ENCODE measurements around the gene PXMP4. TPM values are rescaled to one million over a fixed set of nuclear protein-coding genes. Genes with fewer than 3 reads are reported as not detected.
A peak's percentile ranks its signal among the peaks of the same experiment; 100 is the strongest.

Gene PXMP4
- polyA plus RNA-seq, 1 donor (not counting 4 experiments of a cell fraction or from before 2014, with no cell fraction given), result 3.2 TPM

DNA sequence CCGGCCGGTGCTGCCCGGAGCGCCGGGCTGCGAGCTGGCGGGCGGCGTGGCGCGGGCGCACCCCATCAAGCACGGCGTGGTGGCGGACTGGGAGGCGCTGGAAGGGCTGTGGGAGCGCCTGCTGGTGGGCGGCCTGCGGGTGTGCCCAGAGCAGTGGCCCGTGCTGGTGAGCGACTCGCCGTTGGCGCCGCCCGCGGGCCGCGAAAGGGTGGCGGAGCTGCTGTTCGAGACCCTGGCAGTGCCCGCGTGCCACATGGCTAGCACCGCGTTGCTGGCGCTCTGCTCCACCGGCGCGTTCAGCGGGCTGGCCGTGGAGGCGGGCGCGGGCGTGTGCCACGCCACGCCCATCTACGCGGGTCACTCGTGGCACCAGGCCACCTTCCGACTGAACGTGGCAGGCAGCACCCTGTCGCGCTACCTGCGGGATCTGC is 52.9 kb downstream of the PXMP4 start:
- DNase-seq (ENCODE audit: low read depth, low spot score), result no peak
- peak overlapping the region; percentile 11 for H3K27ac ChIP-seq (ENCODE audit: control insufficient read depth, insufficient read depth, low read length)
- FAIRE-seq, result no peak

DNA sequence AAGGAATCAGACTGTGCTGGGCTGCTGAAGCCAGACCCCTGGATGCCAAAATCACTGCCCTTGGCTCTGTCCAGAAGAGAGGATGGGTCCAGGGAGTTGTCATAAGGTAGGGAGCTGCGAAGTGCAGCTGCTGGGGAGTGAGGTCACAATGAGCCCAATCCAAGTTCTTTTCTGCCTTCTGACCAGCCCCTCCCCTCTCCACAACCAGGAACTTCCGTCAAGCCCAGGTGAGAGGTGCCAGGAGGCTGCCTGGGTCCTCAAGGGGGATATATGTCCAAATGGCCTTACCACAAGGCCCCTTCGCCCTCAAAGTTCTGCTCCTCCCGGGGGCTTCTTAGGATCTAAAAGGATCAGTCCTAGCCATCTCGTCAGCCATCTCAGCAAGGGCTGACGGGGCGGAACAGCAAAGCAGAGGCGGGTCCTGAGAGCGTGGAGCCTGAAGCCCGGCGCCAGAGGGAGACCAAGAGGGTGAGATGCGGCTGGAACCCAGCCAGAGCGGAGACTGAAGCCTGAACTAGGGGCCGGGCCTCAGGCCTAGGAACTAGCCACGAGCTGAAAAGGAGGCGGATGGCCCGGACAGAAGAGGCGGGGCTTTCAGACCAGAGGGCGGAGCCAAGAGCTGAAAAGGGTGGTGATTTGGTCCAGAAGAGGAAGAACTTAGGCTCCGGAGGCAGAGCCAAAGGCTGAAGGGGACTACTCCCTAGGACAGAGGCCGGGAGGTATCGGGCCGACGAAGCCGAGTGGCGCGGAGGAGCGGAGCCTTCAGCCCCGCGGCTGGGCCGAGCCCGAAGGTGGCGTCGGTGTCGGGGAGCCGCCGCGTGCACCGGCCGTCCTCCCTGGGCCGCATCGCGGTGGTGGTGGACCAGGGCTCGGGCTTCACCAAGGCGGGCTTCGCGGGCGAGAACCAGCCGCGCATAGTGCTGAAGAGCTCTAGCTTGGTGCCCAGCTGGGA is 53.5 kb downstream of the PXMP4 start, which contains the start of gene ACTL10:
ACTL10 (plus strand) TSS at position 651 of the 952 bp plus-strand sequence. CDS start 555 bp downstream, outside the sequence.
- Histone ChIP-seq H3K79me2 (ENCODE audit: control insufficient read depth, insufficient read depth, low read length) (no peaks in the 10 kb centered on the region), H3K9me1 (ENCODE audit: control insufficient read depth, extremely low read depth, insufficient read depth, low read length) (no peaks in the 10 kb centered on the region), H3K36me3 (ENCODE audit: control insufficient read depth in 2 of 2, extremely low read depth in 1 of 2, insufficient read depth in 2 of 2, low read length in 2 of 2) (no peaks in the 10 kb centered on the region), H3K27ac (ENCODE audit: control insufficient read depth, insufficient read depth, low read length) (peak within 1 kb of the TSS; percentile 34), H2AFZ (ENCODE audit: control insufficient read depth, low read length) (peak within 1 kb of the TSS; percentile 82), H3K9me3 (ENCODE audit: control insufficient read depth, low read depth, low read length) (no peaks in the 10 kb centered on the region), H3K4me2 (ENCODE audit: control insufficient read depth, extremely low read depth, insufficient read depth, low read depth, low read length) (peak within 1 kb of the TSS; percentile 81), H3K9ac (ENCODE audit: control insufficient read depth, extremely low read depth, insufficient read depth, low read length) (peak within 1 kb of the TSS; percentile 69), H3K27me3 (ENCODE audit: control insufficient read depth, extremely low read depth, insufficient read depth, low read length) (no peaks in the 10 kb centered on the region), H3K4me1 (ENCODE audit: control insufficient read depth, extremely low read depth, insufficient read depth, low read length) (peaks cover 27% of the 10 kb centered on the region), H4K20me1 (ENCODE audit: control insufficient read depth, extremely low read depth, insufficient read depth, low read length) (no peaks in the 10 kb centered on the region), H3K4me3 (ENCODE audit: control insufficient read depth in 2 of 3, extremely low read depth in 1 of 3, insufficient read depth in 2 of 3, low read depth in 1 of 3, low read length in 3 of 3) (peak within 1 kb of the TSS; percentile 47 to 78 (median 68))
- dilution Hi-C loops (cut with MboI; ENCODE audit: extremely low pct_ligation_motif_present, low sequenced_read_pairs), result no loop called here
- FAIRE-seq (peak; percentile 17), DNase-seq (ENCODE audit: low read depth, low spot score) (peak; percentile 84)
- TF ChIP-seq, protein P1, sequence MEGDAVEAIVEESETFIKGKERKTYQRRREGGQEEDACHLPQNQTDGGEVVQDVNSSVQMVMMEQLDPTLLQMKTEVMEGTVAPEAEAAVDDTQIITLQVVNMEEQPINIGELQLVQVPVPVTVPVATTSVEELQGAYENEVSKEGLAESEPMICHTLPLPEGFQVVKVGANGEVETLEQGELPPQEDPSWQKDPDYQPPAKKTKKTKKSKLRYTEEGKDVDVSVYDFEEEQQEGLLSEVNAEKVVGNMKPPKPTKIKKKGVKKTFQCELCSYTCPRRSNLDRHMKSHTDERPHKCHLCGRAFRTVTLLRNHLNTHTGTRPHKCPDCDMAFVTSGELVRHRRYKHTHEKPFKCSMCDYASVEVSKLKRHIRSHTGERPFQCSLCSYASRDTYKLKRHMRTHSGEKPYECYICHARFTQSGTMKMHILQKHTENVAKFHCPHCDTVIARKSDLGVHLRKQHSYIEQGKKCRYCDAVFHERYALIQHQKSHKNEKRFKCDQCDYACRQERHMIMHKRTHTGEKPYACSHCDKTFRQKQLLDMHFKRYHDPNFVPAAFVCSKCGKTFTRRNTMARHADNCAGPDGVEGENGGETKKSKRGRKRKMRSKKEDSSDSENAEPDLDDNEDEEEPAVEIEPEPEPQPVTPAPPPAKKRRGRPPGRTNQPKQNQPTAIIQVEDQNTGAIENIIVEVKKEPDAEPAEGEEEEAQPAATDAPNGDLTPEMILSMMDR (optimal IDR thresholded peaks at IDR 0.05 in 1 of 3, IDR thresholded peaks at IDR 0.05 in 1 of 3, conservative IDR thresholded peaks at IDR 0.05 in 1 of 3; ENCODE audit: extremely low read depth in 1 of 3, insufficient read depth in 2 of 3, low read length in 3 of 3), result peak in 1 of 3 experiments; percentile 34
- TF ChIP-seq EZH2 (IDR thresholded peaks at IDR 0.05; ENCODE audit: low read length), result no peak

More for the DNA sequence above, 52.9 kb downstream of the PXMP4 start:
- H3K4me1 ChIP-seq (ENCODE audit: control insufficient read depth, extremely low read depth, insufficient read depth, low read length), result peaks cover 27% of the 10 kb centered on the region
- no peaks in the 10 kb centered on the region for H3K9me3 ChIP-seq (ENCODE audit: control insufficient read depth, low read depth, low read length)
- H3K4me3 ChIP-seq (ENCODE audit: control insufficient read depth in 2 of 3, extremely low read depth in 1 of 3, insufficient read depth in 2 of 3, low read depth in 1 of 3, low read length in 3 of 3), result peak overlapping the region; percentile 47 to 78 (median 68)
- no peaks in the 10 kb centered on the region for H3K36me3 ChIP-seq (ENCODE audit: control insufficient read depth in 2 of 2, extremely low read depth in 1 of 2, insufficient read depth in 2 of 2, low read length in 2 of 2)
- no peak for TF ChIP-seq EZH2 (IDR thresholded peaks at IDR 0.05; ENCODE audit: low read length)
- TF ChIP-seq, protein P1 (optimal IDR thresholded peaks at IDR 0.05 in 1 of 3, IDR thresholded peaks at IDR 0.05 in 1 of 3, conservative IDR thresholded peaks at IDR 0.05 in 1 of 3; ENCODE audit: extremely low read depth in 1 of 3, insufficient read depth in 2 of 3, low read length in 3 of 3), result no peak
- dilution Hi-C loops (cut with MboI; ENCODE audit: extremely low pct_ligation_motif_present, low sequenced_read_pairs), result no loop called here
- H3K27me3 ChIP-seq (ENCODE audit: control insufficient read depth, extremely low read depth, insufficient read depth, low read length), result no peaks in the 10 kb centered on the region
- H3K9ac ChIP-seq (ENCODE audit: control insufficient read depth, extremely low read depth, insufficient read depth, low read length), result peak overlapping the region; percentile 69
- H3K79me2 ChIP-seq (ENCODE audit: control insufficient read depth, insufficient read depth, low read length), result no peaks in the 10 kb centered on the region
- peak overlapping the region; percentile 81 for H3K4me2 ChIP-seq (ENCODE audit: control insufficient read depth, extremely low read depth, insufficient read depth, low read depth, low read length)
- H4K20me1 ChIP-seq (ENCODE audit: control insufficient read depth, extremely low read depth, insufficient read depth, low read length), result no peaks in the 10 kb centered on the region
- H2AFZ ChIP-seq (ENCODE audit: control insufficient read depth, low read length), result peak overlapping the region; percentile 82
- H3K9me1 ChIP-seq (ENCODE audit: control insufficient read depth, extremely low read depth, insufficient read depth, low read length), result no peaks in the 10 kb centered on the region
